Nephron progenitor cell (in vitro differentiated cells): ENCODE data around the gene MYOM1.
"Not testable (repeated sequence)": the region's sequence is repeated elsewhere in the genome, so short reads cannot be mapped to it uniquely, and the experiment has no call there.

Source experiments
- DNase-seq: peaks from one replicate; pipeline ENCODE4 v3.0.0; 2021
- H3K27ac Mint-ChIP-seq: 2 replicates; pipeline ENCODE4 v1.8.0; 2021; ENCODE audit warnings: mild to moderate bottlenecking, moderate library complexity, mixed read lengths
- H3K27me3 Mint-ChIP-seq: 2 replicates; pipeline ENCODE4 v1.8.0; 2021; ENCODE audit warnings: mild to moderate bottlenecking, low read depth, mixed read lengths; ENCODE audit not compliant: poor library complexity
- H3K36me3 Mint-ChIP-seq: 2 replicates; pipeline ENCODE4 v1.8.0; 2021; ENCODE audit warnings: low read depth, mixed read lengths
- H3K4me1 Mint-ChIP-seq: 2 replicates; pipeline ENCODE4 v1.8.0; 2021; ENCODE audit warnings: mixed read lengths
- H3K4me3 Mint-ChIP-seq: 2 replicates; pipeline ENCODE4 v1.8.0; 2021; ENCODE audit warnings: mild to moderate bottlenecking, moderate library complexity, mixed read lengths
- H3K9me3 Mint-ChIP-seq: 2 replicates; pipeline ENCODE4 v1.8.0; 2021; ENCODE audit warnings: mild to moderate bottlenecking, moderate library complexity, mixed read lengths
- TF ChIP-seq, protein P1 (sequence below): fragments of 200-600 bp; sonication (generic); IDR thresholded peaks from 2 replicates; pipeline ENCODE4 v1.5.0; 2021; ENCODE audit warnings: antibody characterized with exemption

MYOM1 gene

DNA sequence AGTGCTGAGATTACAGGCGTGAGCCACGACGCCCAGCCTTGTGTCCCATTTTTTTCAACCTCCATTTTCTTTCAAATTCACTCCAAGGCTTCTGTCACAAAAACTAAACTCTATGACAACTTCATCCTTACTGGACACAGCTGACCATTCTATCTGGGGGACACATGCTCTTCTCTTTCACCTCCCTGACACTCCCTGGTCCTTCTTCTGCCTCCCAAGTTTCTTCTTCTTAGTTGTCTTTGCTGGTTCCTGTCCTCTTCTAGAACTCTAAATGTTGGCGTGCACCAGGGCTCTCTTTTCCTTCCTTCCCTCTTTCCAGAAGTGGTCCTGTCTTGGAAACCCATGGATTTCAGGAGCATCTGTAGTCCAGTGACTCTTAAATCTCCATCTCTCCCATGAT lies 166.7 kb downstream of the MYOM1 start:
- TF ChIP-seq, protein P1, sequence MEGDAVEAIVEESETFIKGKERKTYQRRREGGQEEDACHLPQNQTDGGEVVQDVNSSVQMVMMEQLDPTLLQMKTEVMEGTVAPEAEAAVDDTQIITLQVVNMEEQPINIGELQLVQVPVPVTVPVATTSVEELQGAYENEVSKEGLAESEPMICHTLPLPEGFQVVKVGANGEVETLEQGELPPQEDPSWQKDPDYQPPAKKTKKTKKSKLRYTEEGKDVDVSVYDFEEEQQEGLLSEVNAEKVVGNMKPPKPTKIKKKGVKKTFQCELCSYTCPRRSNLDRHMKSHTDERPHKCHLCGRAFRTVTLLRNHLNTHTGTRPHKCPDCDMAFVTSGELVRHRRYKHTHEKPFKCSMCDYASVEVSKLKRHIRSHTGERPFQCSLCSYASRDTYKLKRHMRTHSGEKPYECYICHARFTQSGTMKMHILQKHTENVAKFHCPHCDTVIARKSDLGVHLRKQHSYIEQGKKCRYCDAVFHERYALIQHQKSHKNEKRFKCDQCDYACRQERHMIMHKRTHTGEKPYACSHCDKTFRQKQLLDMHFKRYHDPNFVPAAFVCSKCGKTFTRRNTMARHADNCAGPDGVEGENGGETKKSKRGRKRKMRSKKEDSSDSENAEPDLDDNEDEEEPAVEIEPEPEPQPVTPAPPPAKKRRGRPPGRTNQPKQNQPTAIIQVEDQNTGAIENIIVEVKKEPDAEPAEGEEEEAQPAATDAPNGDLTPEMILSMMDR: no peak
- Mint-ChIP-seq H3K27me3 (peaks cover 7% of the 10 kb centered on the region), H3K36me3 (peaks cover 14% of the 10 kb centered on the region), H3K9me3 (peaks cover 21% of the 10 kb centered on the region), H3K27ac (no peak overlapping the region), H3K4me3 (no peak overlapping the region), H3K4me1 (peaks cover 6% of the 10 kb centered on the region)
- no peak for DNase-seq

DNA sequence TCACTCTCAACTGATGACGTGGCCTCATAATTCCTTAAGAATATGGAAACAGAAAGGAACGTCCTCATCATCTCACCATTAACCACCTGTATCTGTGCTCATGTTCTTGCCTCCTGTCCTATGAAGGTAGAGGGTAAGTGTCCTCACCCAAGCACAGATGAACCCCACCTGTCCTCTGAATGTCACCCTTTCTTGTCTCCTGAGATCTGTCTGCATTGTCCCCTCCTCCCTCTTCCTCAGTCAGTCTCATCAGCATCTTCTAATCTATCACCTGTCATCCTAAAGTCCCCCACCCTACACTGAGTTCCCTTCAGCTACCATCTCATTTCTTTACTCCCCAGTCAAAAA lies 167.4 kb downstream of the MYOM1 start:
- TF ChIP-seq, protein P1: no peak
- Mint-ChIP-seq H3K27me3 (peaks cover 4% of the 10 kb centered on the region), H3K4me1 (peaks cover 9% of the 10 kb centered on the region), H3K36me3 (peaks cover 14% of the 10 kb centered on the region), H3K9me3 (peaks cover 21% of the 10 kb centered on the region), H3K27ac (no peak overlapping the region), H3K4me3 (no peak overlapping the region)
- DNase-seq: no peak

DNA sequence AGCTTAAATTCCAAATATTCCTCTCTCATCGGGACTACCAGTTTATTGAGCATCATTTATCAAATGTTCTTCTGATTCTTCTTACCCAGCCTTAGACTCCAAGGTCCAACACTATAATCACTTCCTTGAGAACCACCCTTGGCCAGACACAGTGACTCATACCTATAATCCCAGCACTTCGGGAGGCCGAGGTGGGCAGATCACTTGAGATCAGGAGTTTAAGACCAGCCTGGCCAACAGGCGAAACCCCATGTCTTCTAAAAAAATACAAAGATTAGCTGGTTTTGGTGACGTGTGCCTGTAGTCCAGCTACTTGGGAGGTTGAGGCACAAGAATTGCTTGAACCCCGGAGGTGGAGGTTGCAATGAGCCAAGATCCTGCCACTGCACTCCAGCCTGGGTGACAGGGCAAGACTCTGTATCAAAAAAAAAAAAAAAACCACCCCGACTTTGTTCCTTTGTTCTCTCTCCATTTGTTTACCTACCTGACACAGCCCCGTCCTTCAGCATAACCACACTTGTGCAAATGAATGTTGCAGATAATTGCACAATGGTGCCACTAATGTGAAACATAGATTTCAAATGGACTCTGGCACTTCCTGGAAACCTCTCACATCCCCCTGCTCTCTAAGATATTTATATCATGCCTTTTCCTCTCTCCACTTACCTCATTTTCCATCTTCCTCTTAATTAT lies 167.9 kb downstream of the MYOM1 start:
- no peak for DNase-seq
- Mint-ChIP-seq H3K4me3 (no peak overlapping the region), H3K27me3 (peaks cover 4% of the 10 kb centered on the region), H3K27ac (no peak overlapping the region), H3K9me3 (peaks cover 21% of the 10 kb centered on the region), H3K4me1 (peaks cover 9% of the 10 kb centered on the region), H3K36me3 (peaks cover 14% of the 10 kb centered on the region)
- TF ChIP-seq, protein P1: no peak

DNA sequence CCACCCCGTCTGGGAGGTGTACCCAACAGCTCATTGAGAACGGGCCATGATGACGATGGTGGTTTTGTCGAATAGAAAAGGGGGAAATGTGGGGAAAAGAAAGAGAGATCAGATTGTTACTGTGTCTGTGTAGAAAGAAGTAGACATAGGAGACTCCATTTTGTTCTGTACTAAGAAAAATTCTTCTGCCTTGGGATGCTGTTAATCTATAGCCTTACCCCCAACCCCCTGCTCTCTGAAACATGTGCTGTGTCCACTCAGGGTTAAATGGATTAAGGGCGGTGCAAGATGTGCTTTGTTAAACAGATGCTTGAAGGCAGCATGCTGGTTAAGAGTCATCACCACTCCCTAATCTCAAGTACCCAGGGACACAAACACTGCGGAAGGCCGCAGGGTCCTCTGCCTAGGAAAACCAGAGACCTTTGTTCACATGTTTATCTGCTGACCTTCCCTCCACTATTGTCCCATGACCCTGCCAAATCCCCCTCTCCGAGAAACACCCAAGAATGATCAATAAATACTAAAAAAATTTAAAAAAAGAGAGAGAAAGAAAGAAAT lies 169.8 kb downstream of the MYOM1 start:
- Mint-ChIP-seq H3K4me1 (peaks cover 11% of the 10 kb centered on the region), H3K9me3 (peaks cover 21% of the 10 kb centered on the region), H3K36me3 (peaks cover 14% of the 10 kb centered on the region)
- not testable (repeated sequence) for H3K27me3 Mint-ChIP-seq, DNase-seq, H3K27ac Mint-ChIP-seq, H3K4me3 Mint-ChIP-seq

DNA sequence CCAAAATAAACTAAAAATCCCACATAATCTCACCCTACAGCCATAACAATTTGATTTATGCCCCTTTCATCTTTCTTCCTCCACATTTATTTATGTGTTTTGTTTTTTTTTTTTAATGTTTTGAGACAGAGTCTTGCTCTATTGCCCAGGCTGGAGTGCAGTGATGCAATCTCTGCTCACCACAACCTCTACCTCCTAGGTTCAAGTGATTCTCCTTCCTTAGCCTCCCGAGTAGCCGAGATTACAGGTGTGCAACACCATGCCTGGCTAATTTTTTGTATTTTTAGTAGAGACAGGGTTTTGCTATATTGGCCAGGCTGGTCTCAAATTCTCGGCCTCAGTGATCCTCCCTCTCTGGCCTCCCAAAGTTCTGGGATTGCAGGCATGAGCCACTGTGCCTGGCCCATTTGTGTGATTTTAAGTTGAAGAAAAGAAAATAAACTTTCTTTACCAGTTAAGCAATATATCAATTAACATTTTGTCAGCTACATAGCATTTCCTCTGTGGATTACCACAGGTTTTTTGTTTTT lies 170.9 kb downstream of the MYOM1 start:
- H3K4me1 Mint-ChIP-seq: peaks cover 15% of the 10 kb centered on the region
- TF ChIP-seq, protein P1: no peak
- peaks cover 15% of the 10 kb centered on the region for H3K9me3 Mint-ChIP-seq
- no peak overlapping the region for H3K4me3 Mint-ChIP-seq
- no peak overlapping the region for H3K27ac Mint-ChIP-seq
- DNase-seq: no peak
- peaks cover 9% of the 10 kb centered on the region for H3K36me3 Mint-ChIP-seq
- H3K27me3 Mint-ChIP-seq: peaks cover 4% of the 10 kb centered on the region

DNA sequence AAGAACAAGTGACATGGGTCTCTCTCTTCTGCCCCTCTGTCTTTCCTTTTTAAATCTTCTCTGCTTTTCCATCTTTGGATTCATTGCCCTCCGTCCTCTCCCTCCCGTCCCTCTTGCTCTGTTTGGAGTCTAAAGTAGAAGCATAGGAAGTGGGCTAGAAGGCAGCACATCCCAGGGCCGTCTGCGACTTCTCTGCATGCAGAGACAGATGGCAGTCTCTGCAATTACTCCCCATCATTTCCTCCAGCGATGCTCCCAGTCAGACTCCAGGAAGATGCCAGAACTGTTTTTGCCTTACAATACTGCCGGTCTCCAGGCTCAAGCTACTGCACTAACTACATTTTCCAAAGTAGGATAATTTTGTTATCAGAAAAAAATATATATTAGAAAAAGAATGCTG lies 171.6 kb downstream of the MYOM1 start:
- peaks cover 2% of the 10 kb centered on the region for H3K36me3 Mint-ChIP-seq
- peak overlapping the region; percentile 73 for H3K27ac Mint-ChIP-seq
- TF ChIP-seq, protein P1: no peak
- no peaks in the 10 kb centered on the region for H3K27me3 Mint-ChIP-seq
- H3K4me1 Mint-ChIP-seq: peaks cover 15% of the 10 kb centered on the region
- H3K9me3 Mint-ChIP-seq: peaks cover 8% of the 10 kb centered on the region
- no peak overlapping the region for H3K4me3 Mint-ChIP-seq
- DNase-seq: no peak
